ENCODE data around the gene IL11RA.

Gene IL11RA

DNA sequence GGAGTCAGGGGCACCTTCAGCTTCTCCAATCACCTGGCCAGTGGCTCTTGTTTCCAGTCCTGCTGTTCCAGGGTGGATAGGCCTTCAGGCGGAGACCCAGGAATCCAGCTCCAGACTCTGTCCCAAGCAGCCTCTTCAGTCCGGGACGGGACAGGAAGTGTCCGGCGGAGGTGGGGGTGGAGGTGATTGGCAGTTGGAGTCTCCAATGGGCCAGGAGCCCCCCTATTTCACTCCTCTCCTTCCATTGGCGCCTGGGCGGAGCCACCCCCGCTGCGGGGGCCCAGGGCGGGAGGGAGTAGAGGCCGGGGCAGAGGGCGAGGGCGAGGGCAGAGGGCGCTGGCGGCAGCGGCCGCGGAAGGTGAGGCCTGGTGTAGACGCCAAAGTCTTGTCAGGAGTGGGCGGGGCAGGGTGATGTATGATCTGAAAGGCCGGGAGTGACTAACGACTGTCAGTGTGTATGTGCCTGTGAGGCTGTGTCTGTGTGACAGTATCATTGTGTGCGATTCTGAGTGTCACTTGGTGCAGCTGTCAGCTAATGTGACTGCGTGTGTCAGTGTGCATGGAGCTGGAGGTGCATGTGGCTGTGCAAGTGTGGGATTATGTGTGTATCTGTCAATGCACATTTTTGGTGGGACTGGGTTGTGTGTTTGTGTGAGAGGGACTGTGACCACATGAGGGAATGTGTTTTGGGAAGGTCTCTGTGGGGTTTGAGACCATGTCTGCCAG lies at the start of gene IL11RA:
TSS of gene IL11RA (plus strand) at position 310 of the 726 bp plus-strand sequence. CDS start 3,033 bp downstream, outside the sequence.
- DNase-seq, result no peak

DNA sequence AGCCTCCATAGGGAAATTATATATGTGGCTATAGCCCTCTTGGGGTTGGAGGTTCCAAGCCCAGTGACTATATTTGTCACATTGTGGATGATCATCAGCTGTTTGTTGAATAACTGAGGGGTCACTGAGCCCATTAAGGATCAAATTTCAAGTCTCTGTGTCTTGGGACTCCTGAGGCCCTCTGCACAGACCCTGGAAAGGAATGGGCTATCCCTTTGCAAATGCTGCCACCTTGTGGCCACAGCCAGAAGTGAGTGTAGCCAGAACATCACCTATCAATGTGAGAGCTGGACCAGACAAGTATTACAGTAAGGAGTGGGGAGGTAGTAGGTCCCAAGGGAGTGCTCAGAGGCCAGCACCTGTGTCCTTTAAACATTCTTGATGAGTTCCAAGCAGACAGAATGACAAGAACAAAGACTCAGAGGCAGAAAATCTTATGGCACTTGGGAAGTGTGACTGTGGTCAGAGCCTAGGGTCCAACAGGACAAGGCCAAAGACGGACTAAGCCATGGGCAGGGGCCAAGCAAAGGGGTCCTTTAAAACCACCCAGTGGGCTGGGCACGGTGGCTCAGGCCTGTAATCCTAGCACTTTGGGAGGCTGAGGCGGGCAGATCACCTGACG lies 48.3 kb upstream of the IL11RA start:
- DNase-seq, result peak; percentile 25 to 33

DNA sequence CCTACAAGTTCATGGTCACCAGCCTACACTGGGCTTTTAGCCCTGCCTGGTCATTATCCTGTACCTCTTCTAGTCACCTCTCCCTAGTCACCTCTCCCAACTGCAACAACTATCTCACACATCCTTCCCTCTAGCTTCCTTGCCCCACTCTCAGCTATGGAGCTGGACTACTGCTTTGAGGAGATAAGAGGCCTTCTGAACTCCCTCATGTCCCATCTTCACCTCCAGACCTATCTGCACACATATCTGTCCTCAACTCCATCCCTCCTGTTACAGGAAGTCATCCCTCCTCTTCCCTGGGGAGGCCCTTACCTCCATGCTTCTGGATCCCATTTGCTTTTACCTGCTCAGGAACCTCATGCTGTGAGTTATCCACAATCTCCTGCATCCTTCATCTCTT lies 45.8 kb upstream of the IL11RA start:
- no peak for DNase-seq

DNA sequence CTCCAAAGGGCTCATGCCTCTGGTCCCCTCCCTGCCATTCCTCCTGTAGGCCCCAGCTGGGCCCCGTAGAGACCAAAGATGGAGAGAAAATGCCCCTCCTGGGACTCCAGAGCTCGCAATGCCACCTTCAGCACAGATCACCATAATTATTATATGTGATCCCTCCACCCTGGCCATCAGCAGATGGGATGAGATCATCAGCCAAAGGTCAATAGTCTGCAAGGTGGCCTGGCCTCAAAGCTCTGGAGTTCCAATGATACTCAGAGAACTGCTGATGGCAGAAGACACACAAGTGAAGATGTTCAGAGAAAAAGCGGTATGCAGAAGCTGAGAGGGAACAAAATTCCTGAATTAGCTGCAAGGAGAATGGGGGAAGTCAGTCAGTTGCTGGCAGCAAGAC lies 45.1 kb upstream of the IL11RA start:
- no peak for DNase-seq

DNA sequence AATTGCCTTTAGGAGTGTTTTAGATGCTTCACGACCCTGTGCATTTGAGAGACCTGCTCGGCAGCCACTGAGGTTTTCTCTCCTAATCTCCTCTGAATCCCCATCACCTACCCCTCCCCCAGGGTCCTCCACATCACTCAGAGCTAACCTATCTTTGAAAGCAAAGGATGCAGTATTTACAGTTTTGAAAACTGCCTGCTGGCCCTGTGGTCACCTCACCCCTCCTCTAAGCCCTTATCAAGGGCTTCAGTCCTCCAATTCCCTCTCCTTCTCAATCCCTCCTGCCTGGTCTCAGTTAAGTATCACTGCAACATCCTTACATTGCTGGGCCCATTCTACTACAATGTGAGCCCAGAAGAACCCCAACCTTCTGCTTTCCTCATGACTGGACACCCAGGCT lies 44.7 kb upstream of the IL11RA start:
- DNase-seq, result no peak

DNA sequence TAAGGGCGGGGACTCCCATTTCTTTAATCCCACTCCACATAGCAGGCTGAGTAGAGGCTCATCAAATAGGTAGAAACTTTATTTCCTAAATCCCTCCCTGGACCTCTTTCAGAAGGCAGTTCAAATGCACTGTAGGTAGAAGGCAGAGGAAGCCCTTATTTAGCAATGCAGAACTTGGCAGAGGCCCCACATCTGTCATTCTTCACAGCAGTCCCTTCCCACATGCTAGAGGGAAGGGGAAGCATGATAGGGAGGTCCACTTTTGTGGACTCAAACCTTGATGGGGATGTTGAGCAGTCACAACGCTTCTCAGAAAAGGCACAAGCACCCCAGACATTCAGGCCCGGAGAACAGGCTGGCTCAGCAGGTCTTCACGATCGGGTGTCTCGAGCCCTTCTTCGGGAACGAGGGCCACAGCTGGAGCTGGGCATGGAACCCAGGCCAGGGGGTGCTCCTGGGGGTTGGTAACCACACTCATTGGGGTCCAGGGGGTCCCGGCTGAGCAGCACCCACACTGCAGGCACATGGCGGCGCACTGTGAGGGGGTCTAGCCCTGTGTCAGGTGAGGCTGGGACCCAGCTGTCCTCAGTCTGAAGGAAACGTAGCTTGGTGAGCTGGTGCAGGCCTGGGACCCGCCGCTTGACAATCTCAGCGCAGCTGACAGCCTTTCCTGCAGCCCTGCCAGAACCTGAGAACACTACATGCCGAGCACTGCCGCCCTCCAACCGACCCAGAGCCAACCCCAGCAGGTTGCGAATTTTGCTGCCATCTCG lies 41.4 kb upstream of the IL11RA start:
- DNase-seq, result no peak

DNA sequence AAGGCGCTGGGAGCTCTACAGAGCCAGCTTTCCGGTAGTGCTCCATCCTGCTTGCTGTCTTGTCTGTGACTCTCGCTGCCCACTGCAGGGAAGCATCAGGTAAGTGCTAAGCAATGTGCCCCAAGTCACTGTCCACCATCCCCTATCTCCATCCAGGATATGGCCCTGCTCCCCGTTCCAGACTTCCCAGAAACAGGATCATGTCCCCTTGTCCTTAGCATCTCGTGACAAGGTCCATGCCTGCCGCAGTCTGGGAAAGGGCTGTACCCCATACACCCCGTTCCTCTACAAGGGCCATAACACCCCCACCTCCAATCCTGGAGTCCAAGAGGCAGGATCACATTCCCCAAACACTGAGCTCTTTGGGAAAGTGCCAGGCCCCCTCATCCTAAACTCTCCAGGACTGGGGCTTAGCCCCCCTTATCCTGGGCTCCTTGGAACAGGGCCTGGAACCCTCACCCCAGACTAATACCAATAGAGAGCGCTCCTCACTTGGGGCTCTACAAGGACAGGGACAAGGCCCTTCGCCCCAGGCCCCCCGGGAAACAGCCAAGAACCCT lies 40.7 kb upstream of the IL11RA start:
- DNase-seq, result no peak

DNA sequence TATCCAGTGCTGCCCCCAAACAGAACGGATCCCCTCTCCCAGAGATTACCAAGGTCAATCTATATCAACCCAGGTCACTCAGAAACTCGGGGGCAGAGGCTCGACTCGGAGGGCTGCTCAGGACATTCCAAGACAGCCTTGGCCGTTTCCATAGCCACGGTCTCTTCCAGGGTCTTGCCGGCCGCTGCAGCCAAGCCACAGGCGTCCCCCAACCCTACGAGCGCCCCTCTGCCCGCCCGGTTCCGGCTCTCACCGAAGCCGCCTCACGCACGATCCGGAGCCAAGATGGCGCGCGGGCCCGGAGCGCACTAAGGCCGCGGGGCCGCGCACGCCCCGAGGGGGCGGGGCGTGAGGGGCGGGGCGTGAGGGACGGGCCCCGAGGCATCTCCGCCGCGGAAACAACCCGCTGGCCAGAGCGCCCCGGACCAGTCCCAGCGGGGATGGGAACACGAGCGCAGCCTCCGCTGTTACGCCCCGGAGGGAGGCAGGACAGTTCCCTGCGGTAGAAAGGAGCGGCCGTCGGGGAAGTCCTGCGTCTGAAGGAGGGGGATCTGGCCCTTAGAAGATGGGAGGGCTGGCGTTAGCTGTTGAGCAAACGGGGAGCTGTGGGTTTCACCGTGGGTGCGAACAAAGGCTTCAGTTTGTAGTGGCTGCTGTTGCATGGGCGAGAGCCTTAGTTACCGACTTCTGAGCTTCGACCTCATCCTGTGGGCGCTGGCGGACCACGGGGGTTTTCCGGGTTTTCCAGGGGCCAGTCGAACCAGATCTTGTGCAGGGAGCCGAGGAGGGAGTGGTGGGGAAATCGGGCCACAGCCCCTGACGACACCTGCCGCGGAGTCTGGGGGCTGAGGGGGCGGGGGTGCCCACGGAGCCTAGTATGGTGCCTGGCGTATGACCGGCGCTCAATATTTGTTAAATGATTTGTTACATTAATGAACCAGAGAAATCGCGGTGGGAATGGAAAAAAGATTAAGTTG lies 39.9 kb upstream of the IL11RA start, which contains the start of gene RPP25L:
TSS of gene RPP25L (minus strand) at position 287 of the 977 bp plus-strand sequence. CDS start 801 bp downstream, outside the sequence.
- DNase-seq, result peak; percentile 39 to 46

DNA sequence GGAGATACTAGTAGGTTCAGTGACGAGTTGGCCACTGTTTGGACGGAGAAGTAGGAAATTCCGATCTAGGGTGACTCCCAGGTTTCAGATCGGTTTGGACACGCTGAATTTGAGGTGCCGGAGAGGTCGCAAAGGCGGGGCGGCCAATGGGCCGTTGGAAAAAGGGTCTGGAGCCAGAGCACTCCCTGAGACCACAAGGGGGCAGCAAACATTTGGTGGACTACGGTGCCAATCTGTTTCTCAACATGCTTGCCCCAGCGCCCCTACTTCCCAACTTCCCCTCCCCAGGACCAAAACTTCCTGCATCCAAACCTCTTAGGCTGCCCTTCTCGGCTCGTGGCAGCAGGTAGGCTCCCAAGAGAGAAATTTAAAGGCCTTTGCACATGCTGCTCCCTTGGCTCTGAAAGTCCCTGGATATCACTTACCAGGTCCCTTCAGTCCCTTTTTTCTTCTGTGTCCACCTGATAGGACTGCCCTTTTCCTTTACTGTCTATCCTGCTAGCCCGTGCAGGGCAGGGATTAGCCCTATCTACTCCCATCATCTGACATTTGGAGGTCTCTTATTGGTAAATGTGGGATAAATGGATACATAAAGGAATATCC lies 39.1 kb upstream of the IL11RA start:
- DNase-seq, result peak; percentile 21 to 47

DNA sequence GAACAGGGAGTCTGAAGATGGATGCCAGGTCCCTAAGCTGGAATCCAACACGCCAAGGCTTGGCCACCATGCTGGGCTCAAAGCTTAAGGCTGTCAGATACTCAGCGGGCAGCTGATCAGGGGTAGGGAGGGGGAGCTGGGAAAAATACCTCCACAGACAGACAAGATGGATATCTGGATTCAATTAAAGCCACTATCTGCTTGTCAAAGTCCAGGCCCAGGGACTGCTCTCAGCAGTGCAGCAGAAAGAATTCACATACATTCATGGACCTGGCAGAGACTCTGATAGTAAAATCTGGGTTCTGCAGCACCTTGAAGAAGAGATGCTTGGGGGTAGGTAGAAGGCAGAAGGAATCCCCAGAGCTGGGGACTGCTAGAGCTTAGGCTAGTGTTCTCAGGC lies 36.9 kb upstream of the IL11RA start:
- DNase-seq, result no peak

DNA sequence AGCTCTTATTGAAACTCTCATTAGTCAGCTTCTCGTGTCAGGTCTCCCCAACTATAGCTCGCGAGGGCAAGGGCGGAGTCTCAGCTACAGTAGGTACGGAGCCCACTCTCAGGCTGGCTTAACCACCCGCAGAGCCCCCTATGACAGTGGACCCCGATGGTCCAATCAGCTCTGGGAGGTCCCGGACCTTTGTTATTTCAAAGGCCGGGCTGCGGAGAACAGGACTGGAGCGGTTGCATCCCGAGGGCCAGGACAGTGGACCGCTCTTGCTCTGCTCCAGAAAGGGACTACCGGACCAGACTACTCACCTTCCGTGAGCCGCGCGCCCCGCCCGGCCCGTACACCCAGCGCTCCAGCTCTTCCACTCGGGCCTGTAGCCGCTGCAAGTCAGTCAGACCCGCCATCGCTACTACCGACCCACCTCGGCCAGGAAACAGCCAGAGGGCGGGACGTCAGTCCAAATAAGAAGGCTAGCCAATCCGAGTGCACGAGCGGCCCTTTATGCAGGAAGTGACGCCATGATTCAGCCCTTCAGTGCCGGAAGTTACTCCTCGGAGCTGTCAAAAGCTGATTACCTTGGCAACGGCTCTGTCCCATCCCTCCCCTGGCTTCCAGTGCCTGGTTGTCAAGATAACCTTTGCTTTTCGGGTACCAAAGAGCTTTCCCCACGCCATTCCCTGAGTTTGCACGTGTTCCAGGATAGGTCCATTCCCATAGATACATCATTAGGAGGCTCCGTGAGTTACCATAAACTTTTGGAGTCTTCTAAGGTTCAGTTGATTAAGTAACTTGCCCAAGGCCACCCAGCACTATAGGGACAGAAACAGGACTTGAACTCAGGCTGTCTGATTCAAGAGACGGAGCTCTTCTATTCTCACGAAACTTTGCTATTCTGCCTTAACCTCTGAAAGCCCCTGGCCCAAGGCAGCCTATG lies 31.7 kb upstream of the IL11RA start, which contains the start of gene DCTN3:
TSS of gene DCTN3 (minus strand) at position 435 of the 934 bp plus-strand sequence. CDS start at position 404, 31 bp downstream.
- DNase-seq, result peak; percentile 44 to 69

DNA sequence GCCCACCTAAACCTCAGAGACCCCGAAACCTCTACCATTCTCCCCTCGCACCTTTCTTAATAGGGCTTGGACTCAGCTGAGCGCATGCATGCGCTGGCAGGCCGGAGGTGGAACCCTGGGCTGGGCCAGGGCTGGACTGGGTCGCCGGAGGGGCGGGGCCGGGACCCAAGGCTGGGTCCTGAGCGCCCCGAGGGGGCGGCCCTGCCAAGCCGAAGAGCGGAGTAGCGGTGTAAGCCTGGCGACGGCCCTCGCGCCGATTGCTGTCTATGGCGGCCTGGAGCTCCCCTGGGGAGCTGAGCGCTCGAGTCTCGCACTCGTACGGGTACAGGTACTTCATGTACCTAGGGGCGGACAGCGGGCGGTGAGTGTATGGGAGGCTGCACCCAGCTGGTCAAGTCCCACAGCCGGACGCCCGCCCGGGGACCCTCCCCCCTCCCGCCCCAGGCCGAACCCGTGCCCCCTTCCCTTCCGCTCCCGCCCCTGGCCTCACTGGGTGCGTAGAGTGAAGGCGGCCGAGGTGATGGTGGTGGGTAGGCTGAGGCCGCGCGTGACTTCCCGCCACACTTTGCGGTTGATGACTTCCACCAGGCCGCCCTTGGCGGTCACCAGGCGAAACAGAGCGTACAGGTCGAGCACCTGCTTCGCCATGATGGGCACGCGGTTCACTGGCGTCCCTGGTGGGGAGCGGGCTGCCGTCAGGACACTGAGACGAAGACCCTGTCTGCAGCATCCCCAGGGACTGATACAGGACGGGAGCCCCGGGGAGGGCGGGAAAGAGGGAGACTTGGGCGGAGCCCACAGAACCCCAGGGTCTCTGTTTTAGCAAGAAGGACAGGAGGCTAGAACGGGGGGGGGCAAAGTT lies 28.4 kb upstream of the IL11RA start:
- no peak for DNase-seq

DNA sequence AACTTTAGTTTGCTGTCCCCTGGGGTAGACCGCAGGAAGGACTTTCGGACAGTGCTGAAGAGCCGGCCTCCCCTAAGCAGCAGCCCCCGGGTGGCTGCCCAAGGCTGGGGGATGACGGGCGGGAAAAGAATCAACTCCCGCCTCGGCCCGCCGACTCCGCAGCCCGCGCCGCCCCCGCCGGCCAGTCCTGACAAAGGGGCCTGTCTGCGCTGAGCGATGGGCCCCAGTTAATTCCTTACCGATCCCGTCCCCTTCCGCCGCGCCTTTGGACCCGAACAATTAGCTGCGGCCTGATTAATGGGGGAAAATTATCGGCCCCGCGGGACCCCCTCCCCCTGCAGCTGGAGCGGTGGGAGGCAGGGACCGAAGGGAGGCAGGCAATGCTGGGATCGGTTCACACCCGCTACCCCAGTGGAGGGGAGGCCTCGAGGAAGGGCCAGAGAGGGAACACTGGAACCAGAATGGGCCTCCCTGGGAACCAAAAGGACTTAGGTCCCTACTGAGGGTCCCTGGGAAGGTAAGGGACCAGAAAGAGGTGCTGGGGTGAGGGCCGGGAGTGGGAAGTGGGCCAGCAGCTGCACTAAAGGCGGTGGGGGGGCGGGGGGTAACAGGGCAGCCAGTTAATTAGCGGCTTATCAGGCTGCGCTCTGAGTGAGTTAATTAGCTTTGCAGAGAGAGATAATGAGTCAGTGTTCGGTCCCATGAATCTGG lies 27.4 kb upstream of the IL11RA start:
- no peak for DNase-seq

DNA sequence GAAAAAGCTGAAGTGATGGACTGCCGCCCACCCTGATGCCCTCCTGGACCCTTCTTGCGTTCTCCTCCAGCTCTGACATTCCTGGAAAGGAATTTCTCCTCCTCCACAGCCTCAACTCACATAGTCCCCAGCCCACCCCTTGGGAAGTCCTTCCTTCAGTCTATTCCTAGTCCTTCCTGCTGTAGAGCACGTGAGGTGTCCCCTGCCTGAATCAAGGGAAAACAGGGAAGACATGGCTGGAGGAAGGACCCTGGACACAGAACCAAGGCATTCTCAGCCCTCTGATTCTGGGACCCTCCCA lies 26.8 kb upstream of the IL11RA start:
- no peak for DNase-seq

DNA sequence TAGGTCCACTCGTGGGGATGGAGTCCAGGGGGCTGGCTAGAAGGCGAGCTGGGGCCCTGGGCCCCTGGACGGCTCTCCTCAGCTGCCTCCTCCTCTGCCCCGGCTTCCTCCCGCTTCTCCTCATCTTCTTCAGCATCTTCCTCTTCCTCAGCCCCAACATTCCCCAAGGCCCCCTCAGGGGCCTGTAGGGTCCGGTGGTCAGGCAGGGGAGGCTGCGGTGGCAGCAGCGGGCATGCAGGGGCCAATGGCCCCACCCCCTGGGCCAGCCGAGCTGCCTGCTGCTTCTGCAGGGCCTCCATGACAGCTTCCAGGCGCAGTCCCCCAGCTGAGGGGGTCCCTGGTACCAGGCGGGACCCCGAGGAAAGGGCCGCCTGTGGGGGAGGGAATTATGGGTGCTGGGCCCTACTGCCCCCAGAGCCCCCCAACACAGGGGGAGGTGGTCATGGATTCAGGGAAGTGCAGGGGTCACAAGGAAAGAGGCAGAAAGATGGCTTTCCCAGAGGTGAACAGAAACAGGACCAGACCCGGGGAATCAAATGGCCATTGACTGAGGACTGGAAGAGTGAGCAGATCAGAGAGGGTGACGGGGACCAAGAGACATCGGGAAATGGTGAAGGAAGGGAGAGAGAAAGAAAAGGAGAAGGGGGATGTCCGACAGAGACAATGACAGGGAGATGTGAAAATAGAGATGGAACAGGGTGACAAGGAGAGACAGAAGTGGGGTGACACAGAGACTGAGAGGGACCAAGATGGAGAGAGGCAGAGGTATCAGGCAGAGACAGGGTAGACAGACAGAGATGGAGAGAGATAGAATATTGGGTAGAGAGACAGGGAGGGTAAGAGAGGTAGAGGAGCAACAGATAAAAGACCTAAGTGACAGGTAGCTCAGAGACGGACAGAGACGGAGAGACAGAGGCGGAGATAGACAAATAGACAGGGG lies 24.0 kb upstream of the IL11RA start:
- no peak for DNase-seq

DNA sequence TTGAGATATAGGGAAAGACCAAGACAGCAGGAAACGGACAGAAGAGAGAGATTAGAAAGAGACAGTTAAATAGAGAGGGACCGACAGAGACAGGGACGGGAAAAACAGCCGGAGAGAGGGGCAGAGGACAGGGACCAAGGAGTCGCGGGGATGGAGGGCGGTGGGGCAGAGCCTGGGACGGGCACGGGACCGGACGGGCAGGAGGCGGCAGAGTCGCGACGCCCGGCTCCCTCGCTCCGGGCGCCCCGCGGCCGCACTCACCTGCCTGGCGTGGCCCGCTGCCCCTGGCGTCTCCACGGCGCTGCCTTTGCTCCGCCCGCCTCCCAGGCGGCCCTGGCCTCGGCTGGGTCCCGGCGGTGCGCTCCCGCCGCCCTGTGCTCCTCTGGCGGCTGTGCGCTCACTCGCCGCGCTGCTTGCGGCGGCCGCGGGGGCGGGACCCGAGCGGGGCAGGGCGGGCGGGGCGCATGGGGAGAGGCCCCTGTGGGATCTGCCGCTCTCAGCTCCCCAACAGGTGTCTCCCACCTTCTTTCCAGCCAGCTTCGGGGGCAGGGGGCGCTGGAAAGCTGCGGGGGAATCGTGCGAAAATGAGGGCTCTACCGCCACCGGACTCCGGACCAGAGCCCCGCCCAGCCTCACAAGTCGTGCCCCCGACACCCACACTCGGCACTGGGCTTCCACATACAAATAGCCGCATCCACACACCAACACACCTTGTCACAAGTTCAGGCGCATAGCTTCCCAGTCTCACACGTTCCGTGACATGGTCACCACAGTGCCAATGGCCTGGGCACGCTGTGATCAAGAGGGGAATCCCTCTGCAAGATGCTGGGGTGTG lies 23.1 kb upstream of the IL11RA start, which contains the start of gene ARID3C:
TSS of gene ARID3C (minus strand) at position 411 of the 835 bp plus-strand sequence. CDS start 1,052 bp downstream, outside the sequence.
- no peak for DNase-seq

DNA sequence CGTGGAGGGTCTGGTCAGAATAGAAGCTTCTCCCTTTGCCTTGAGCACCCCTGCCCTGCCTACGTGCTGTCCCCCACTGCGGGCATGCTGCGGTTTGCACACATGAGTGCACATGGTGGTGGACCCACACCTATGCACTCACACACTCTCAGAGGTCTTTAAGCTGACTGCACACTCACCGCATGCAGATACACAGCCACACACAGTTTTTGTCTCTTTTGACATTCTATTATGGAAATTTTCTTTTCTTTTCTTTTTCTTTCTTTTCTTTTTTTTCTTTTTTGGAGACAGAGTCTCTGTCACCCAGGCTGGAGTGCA lies 22.5 kb upstream of the IL11RA start:
- no peak for DNase-seq

Measured in NCI-H187 (cell line).